GM18519 (cell line): ENCODE measurements around the gene CDC40.
A peak's percentile ranks its signal among the peaks of the same experiment; 100 is the strongest.
"Not testable (repeated sequence)": the region's sequence is repeated elsewhere in the genome, so short reads cannot be mapped to it uniquely, and the experiment has no call there.

ENCODE experiments used
- ATAC-seq: cut with Tn5 transposase; IDR thresholded peaks from one replicate; pipeline ENCODE4 v1.9.1; 2021; ENCODE audit warnings: mild to moderate bottlenecking, moderate library complexity; ENCODE audit not compliant: unreplicated experiment, low FRiP score

CDC40 gene

GRCh38 chr6:110198561-110198960, 18.3 kb downstream of the CDC40 start:
- no peak for ATAC-seq

- ATAC-seq, result no peak
Observed at GRCh38 chr6:110201151-110201884, 21.1 kb downstream of the CDC40 start.

- ATAC-seq, result no peak
Observed at GRCh38 chr6:110207652-110208051, 27.4 kb downstream of the CDC40 start.

- ATAC-seq, result no peak
Observed at GRCh38 chr6:110211753-110212152, 31.5 kb downstream of the CDC40 start.

GRCh38 chr6:110214338-110214737, 34.1 kb downstream of the CDC40 start:
- no peak for ATAC-seq

GRCh38 chr6:110216140-110216539, 35.9 kb downstream of the CDC40 start:
- no peak for ATAC-seq

- ATAC-seq, result no peak
Observed at GRCh38 chr6:110217266-110217665, 37.0 kb downstream of the CDC40 start.

GRCh38 chr6:110221738-110222137, 41.5 kb downstream of the CDC40 start:
- no peak for ATAC-seq

GRCh38 chr6:110226261-110226660, 46.0 kb downstream of the CDC40 start:
- no peak for ATAC-seq

GRCh38 chr6:110232450-110232849, 52.2 kb downstream of the CDC40 start:
- ATAC-seq, result no peak

- ATAC-seq, result peak; percentile 82
Observed at GRCh38 chr6:110233770-110234374, 53.6 kb downstream of the CDC40 start.

GRCh38 chr6:110236007-110236406, 55.8 kb downstream of the CDC40 start:
- not testable (repeated sequence) for ATAC-seq

- ATAC-seq, result no peak
Observed at GRCh38 chr6:110239526-110240274, 59.5 kb downstream of the CDC40 start.

- ATAC-seq, result not testable (repeated sequence)
Observed at GRCh38 chr6:110244621-110245020, 64.4 kb downstream of the CDC40 start.

- ATAC-seq, result no peak
Observed at GRCh38 chr6:110246378-110246777, 66.2 kb downstream of the CDC40 start.

GRCh38 chr6:110246900-110247546, 66.8 kb downstream of the CDC40 start:
- ATAC-seq, result no peak

- no peak for ATAC-seq
Observed at GRCh38 chr6:110250058-110250457, 69.8 kb downstream of the CDC40 start.

GRCh38 chr6:110250838-110251237, 70.6 kb downstream of the CDC40 start:
- no peak for ATAC-seq

- ATAC-seq, result no peak
Observed at GRCh38 chr6:110255211-110255750, 75.1 kb downstream of the CDC40 start.

GRCh38 chr6:110256366-110256765, 76.1 kb downstream of the CDC40 start:
- no peak for ATAC-seq

- ATAC-seq, result no peak
Observed at GRCh38 chr6:110265273-110265672, 85.0 kb downstream of the CDC40 start.
